K562 (cell line): Measurements from ENCODE around the gene ACAD8. TPM values are rescaled to one million over a fixed set of nuclear protein-coding genes. Genes with fewer than 3 reads are reported as not detected.

Source experiments
- ZNF232 ChIP-seq: sonication (generic); formaldehyde crosslinking; IDR thresholded peaks from 2 replicates; pipeline ENCODE4 v1.8.0; 2022; ENCODE audit warnings: mild to moderate bottlenecking, missing genetic modification reagents
- polyA plus RNA-seq, 8 experiments: library from polyadenylated mRNA; depleted of rRNA in 4 of 8; stranded (reverse) in 5 of 8; unstranded in 3 of 8; fragments of >200 nt; fragmentation: Nextera tagmentation in 2 of 8; fragmentation: Illumina TruSeq in 1 of 8; extraction: Ambion mirVana in 2 of 8; extraction: Trizol in 1 of 8; gene quantifications; 2 replicates each; pipeline versions ENCODE4 v1.2.1 to v1.2.3, GENCODE V29; 2011 to 2014; ENCODE audit warnings: inconsistent platforms in 1 of 8, missing spikeins in 1 of 8
- total RNA-seq, 7 experiments: library from RNA; depleted of rRNA in 6 of 7; stranded (reverse); fragments of >200 nt in 6 of 7; fragmentation: Illumina TruSeq in 2 of 7; extraction: Trizol in 2 of 7; gene quantifications; 2 replicates each; pipeline versions ENCODE4 v1.2.1 to v1.2.3, GENCODE V29; 2011 to 2021; ENCODE audit warnings: low replicate concordance in 1 of 7
- TF ChIP-seq, protein P1 (sequence below): fragments of 200-600 bp; sonication (generic); IDR thresholded peaks from one replicate; pipeline ENCODE4 v1.6.1; 2012; ENCODE audit warnings: mild to moderate bottlenecking, low read depth, low read length, inconsistent platforms

ACAD8 gene
- total and polyA plus RNA-seq, 9 of the 15 experiments (the other 6 are each of a cell fraction or from before 2014, with no cell fraction given), result 6.5 to 34.1 (median 20.1) TPM

DNA sequence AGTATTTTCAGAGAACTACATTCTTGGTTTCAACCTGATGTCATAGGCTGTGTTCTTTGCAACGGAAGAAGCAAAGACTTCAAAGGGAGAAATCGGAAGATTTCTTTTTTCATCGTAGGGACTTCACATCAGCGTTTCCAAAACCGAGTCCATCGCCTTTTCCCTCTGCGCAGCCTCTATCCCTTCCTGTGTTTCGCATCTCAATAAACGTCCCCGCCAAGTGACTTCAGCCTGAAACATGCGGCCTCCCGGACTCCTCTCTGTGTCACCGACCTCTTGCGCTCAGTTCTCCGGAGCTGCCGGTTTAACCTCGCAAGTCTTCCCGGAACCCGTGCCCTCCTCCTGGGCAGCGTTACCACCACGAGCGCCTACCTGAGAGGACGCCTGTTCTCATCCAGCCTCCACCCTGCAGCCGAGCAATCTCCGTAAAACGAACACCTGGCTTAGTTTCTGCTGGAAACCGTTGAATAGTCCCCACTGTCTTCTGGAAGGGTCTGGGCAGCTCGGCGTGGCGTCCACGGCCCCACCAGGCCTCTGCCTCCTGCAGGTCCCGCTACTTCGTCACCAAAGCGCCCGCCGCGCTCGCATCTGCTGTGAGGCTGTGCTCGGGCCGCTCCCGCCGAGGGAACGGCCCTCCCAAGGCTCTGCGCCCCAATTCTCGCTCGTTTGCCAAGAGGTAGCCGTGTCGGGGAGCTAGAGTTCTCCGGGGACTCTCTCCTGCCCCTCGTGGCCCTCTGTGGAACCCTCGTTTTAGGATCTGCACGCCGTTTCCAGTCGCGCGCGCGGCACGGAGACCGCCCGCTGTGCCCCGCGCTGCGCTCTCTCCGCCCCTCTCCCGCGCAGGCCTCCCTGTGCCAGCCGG lies 22.4 kb downstream of the ACAD8 start, which contains the start of gene GLB1L3 (continued):
- TF ChIP-seq, protein P1, sequence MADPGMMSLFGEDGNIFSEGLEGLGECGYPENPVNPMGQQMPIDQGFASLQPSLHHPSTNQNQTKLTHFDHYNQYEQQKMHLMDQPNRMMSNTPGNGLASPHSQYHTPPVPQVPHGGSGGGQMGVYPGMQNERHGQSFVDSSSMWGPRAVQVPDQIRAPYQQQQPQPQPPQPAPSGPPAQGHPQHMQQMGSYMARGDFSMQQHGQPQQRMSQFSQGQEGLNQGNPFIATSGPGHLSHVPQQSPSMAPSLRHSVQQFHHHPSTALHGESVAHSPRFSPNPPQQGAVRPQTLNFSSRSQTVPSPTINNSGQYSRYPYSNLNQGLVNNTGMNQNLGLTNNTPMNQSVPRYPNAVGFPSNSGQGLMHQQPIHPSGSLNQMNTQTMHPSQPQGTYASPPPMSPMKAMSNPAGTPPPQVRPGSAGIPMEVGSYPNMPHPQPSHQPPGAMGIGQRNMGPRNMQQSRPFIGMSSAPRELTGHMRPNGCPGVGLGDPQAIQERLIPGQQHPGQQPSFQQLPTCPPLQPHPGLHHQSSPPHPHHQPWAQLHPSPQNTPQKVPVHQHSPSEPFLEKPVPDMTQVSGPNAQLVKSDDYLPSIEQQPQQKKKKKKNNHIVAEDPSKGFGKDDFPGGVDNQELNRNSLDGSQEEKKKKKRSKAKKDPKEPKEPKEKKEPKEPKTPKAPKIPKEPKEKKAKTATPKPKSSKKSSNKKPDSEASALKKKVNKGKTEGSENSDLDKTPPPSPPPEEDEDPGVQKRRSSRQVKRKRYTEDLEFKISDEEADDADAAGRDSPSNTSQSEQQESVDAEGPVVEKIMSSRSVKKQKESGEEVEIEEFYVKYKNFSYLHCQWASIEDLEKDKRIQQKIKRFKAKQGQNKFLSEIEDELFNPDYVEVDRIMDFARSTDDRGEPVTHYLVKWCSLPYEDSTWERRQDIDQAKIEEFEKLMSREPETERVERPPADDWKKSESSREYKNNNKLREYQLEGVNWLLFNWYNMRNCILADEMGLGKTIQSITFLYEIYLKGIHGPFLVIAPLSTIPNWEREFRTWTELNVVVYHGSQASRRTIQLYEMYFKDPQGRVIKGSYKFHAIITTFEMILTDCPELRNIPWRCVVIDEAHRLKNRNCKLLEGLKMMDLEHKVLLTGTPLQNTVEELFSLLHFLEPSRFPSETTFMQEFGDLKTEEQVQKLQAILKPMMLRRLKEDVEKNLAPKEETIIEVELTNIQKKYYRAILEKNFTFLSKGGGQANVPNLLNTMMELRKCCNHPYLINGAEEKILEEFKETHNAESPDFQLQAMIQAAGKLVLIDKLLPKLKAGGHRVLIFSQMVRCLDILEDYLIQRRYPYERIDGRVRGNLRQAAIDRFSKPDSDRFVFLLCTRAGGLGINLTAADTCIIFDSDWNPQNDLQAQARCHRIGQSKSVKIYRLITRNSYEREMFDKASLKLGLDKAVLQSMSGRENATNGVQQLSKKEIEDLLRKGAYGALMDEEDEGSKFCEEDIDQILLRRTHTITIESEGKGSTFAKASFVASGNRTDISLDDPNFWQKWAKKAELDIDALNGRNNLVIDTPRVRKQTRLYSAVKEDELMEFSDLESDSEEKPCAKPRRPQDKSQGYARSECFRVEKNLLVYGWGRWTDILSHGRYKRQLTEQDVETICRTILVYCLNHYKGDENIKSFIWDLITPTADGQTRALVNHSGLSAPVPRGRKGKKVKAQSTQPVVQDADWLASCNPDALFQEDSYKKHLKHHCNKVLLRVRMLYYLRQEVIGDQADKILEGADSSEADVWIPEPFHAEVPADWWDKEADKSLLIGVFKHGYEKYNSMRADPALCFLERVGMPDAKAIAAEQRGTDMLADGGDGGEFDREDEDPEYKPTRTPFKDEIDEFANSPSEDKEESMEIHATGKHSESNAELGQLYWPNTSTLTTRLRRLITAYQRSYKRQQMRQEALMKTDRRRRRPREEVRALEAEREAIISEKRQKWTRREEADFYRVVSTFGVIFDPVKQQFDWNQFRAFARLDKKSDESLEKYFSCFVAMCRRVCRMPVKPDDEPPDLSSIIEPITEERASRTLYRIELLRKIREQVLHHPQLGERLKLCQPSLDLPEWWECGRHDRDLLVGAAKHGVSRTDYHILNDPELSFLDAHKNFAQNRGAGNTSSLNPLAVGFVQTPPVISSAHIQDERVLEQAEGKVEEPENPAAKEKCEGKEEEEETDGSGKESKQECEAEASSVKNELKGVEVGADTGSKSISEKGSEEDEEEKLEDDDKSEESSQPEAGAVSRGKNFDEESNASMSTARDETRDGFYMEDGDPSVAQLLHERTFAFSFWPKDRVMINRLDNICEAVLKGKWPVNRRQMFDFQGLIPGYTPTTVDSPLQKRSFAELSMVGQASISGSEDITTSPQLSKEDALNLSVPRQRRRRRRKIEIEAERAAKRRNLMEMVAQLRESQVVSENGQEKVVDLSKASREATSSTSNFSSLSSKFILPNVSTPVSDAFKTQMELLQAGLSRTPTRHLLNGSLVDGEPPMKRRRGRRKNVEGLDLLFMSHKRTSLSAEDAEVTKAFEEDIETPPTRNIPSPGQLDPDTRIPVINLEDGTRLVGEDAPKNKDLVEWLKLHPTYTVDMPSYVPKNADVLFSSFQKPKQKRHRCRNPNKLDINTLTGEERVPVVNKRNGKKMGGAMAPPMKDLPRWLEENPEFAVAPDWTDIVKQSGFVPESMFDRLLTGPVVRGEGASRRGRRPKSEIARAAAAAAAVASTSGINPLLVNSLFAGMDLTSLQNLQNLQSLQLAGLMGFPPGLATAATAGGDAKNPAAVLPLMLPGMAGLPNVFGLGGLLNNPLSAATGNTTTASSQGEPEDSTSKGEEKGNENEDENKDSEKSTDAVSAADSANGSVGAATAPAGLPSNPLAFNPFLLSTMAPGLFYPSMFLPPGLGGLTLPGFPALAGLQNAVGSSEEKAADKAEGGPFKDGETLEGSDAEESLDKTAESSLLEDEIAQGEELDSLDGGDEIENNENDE, result no peak
- no peak for TF ChIP-seq ZNF232 (CRISPR knock-in tag)
